ENCODE results near the gene MCHR1.
A peak's percentile ranks its signal among the peaks of the same experiment; 100 is the strongest.
"Not testable (repeated sequence)": the region's sequence is repeated elsewhere in the genome, so short reads cannot be mapped to it uniquely, and the experiment has no call there.

The MCHR1 gene, protein sequence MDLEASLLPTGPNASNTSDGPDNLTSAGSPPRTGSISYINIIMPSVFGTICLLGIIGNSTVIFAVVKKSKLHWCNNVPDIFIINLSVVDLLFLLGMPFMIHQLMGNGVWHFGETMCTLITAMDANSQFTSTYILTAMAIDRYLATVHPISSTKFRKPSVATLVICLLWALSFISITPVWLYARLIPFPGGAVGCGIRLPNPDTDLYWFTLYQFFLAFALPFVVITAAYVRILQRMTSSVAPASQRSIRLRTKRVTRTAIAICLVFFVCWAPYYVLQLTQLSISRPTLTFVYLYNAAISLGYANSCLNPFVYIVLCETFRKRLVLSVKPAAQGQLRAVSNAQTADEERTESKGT

DNA sequence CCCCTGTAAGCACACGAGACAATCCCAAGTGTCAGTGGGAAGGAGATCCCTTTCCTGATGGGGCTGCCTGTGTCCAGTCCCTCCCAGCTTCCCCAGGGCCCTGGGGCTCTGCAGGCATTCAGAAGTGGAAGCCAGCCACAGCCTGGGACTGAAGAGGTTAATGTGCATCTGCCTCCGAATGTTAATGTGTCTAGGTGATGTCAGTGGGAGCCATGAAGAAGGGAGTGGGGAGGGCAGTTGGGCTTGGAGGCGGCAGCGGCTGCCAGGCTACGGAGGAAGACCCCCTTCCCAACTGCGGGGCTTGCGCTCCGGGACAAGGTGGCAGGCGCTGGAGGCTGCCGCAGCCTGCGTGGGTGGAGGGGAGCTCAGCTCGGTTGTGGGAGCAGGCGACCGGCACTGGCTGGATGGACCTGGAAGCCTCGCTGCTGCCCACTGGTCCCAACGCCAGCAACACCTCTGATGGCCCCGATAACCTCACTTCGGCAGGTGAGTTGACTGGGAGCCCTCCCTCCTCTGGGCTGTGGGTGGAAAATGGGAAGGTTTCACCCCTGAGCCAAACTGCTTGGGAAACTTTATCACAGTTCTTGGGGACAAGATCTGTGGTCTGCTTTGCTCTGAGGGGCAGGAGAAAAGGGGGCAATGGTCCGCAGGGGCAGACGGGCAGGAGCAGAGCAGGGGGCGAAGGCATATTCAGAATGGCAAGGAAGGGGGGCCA, at the start of gene MCHR1:
MCHR1 (plus strand) TSS at position 236 of the 715 bp plus-strand sequence; CDS start at position 405, 169 bp downstream.
- DNase-seq = no peak

DNA sequence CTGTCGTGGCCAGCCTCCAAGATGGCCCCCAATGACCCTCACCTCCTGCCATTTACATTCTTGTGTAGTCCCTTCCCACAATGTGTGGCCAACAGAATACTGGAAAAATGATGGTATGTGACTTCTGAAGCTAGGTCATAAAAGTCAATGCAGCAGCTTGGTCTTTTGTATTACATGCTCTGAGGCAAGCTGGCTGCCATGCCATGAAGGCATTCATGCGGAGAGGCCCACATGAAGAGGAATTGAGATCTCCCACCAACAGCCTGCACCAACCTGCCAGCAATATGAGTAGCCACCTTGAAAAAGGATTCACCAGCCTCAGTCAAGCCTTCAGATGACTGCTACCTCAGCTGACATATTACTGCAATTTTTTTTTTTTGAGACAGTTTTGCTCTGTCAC, 47.4 kb upstream of the MCHR1 start:
- DNase-seq = peak; percentile 22

DNA sequence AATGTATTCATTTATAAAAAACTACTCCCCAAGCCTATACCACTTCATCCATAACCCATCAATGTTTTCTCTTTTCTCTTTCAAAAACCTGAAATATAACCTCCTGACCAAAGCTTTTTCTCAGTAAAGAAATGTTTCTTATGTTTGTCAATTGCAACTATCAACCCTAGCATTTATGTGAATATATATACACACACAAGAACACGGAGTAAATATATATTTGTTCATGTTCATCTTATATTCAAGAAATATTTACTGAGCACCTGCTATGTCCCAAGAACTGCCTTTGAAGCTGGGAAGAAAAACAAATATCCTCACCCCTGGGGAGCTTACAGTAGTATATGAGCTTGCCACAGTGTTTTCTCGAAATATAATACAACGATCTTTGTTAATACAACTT, 46.2 kb upstream of the MCHR1 start:
- no peak for DNase-seq

DNA sequence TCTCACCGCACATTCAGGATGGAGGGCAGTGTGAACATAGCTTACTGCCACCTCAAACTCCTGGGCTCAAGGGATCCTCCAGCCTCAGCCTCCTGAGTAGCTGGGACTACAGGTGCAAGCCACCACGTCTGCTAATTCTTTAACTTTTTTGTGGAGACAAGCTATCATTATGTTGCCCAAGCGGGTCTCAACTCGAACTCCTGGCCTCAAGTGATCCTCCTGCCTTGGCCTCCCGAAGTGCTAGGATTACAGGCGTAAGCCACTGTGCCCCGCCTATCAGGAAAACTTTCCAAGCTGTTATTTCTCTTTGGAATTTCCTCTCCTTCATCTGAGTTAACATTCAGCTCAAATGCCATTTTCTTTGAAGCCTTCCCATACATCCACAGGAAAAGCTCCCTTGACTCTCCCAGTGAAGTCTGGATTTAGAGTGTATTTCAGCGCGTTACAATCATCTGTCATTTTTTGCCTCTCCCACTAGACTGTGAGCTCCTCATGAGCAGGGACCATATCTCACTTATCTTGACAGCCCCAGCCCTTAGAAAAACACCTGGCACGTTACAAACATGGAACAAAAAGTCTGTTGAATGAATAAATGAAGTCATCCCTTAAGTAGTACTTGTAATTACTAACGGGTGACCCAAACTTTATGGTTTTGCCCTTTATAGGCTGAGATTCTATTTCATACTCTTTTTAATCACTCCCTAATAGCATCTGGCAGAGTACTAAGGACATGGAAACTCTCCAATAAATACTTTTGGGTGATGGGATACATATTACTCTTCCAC, 45.0 kb upstream of the MCHR1 start:
- no peak for DNase-seq

DNA sequence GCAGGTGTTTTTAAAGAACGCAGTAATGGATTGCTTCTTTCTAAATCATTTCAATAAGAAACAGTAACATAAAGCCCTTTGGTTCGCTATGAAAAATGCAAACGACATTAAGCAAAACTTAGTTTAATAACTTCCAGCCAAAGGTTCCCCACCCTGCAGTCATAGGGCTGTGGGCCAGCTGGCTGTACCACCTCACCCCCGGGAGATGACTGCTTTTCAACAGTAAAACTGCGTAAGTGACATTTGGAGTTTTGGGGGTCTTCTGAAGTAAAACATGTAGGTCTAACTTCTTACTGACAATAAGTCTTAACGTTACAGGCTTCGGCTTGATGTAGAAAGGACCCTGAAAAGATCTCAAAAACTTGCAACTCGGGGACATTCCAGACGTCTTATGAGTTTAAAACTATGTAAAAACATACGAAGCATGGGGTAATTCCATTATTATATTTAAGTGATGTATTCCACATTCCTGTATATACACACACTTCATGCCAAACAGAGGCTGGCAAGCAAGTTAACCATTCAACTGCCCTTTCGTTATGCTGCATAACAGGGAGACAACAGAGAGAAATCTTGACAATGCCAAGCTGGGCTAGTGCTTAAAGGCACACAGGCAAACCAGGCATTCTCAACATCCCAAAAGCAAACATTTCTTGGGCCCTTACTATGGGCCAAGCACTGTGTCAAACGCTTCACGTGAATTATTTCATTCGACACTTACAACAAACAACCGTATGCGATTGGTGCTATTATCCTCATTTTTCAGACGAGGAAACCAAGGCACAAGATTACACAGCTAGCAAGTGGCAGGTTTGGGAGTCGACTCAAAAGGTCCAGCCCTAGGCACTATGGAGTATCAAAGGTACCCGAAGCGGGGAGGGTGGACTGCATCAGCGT, 44.0 kb upstream of the MCHR1 start:
- DNase-seq = no peak

DNA sequence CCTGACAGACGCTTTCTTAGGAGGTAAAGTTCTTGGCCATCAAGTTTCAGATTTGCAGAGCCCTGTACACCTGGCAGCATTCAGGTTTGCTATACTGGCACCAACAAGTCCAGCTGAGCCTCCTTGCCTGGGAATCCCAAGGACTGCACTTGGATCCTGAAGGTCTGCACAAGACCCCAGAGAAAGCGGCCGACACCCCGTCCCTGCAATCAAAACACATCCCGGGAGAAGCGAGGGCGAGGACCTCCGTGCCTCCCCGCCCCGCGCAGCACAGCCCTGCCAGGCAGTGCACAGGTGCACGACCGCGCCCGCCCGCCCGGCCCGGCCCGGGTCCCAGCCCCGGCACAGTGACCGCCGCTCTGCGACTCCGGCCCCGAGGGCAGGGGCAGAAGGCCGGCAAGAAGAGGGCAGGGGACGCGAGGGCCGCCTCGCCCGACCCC, 43.3 kb upstream of the MCHR1 start:
- no peak for DNase-seq

DNA sequence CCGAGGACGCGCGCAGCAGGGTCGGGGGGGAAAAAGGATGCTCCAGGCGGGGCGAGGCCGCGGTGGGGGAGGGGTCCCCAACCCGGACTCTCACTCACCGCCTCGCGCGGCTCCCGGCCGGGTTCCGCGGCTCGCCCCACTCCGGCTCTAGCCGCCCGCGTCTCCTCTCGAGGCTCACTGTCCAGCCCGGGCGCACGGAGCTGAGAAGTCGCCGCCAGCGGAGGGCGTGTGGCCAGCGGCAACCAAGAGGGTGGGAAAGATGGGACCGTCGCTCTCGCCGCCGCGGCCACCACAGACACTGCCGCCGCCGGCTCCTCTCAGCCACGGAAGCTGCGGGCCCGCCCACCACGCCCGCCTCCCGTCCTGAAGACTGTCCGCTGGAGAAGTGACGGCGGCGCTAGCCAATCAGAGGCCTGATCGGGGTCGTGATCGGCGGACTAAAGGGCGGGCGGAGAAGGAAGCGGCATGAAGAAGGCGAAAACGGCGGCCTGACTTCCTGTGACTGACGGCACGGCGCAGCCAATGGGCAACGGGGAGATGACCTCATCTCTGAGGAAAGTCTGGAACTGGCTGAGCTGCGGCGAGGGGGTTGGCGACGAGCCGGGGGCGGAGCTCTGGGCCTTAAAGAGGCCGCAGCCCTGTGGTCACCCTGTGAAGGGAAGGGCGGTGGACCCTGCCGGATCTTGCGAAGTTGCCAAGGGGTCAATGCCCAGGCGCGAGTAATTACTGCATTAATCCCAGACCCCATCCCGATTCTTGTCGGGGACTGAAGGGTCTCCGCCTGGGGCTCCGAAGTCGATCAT, 42.7 kb upstream of the MCHR1 start, which contains the start of gene MRTFA:
MRTFA (minus strand) TSS at position 340 of the 803 bp plus-strand sequence.
- peak; percentile 100 for DNase-seq

DNA sequence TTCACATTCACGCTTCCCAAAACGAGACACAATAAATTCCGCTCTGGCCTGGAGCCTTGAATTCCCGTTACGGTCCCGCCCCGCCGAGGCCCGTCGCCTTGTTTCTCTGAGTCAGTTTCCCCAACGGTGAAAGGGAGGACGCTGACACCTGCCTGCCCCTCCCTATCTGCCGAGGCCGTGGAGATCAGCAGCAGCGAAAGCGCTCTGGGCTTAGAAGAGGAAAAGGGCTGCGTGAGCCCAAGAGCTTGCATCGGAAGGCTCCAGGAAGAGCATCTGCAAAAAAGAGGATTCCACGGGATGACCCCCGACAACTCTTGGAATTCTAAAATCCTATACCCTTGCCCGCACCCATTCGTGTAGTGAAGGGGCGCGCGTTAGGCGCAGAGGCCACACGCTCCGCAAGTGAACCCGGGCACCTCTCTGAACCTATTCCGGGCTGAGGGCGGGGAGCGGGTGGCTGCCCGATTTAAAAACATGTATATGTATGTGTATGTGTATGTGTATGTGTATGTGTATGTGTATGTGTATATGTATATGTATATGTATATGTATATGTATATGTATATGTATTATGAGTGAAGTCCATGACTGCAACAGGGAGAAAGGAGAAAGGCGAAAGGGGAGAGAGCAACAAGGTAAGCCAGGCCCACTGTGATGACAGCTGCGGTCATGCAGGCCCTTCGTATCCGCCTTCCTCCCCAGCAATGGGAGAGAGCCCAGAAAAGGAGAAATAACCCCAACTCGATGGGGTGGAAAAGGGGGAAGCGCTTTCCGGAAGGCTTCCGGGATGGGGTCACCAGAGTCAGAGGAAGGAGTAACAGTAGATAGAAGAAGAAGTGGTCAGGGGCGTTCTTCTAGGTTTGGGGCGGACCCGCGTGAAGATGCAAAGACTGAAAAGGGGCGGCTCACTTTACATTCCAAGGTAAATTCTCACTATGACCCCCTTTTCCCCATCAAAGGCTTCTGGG, 41.8 kb upstream of the MCHR1 start:
- DNase-seq = no peak

DNA sequence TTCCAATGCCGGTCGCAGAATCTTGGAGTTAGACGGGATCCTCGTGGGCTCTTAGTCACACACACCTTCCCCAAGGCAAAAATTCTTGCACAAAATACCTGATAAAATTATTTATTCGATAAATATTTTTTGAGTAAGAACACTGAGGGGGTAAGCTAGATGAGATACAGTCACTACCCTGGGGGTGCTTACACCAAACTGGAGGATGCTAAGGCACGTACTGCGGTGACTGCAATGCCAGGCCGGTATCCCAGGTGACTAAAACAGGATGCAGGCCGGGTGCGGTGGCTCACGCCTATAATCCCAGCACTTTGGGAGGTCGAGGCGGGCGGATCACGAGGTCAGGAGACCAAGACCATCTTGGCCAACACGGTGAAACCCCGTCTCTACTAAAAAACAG, 41.0 kb upstream of the MCHR1 start:
- DNase-seq = no peak

DNA sequence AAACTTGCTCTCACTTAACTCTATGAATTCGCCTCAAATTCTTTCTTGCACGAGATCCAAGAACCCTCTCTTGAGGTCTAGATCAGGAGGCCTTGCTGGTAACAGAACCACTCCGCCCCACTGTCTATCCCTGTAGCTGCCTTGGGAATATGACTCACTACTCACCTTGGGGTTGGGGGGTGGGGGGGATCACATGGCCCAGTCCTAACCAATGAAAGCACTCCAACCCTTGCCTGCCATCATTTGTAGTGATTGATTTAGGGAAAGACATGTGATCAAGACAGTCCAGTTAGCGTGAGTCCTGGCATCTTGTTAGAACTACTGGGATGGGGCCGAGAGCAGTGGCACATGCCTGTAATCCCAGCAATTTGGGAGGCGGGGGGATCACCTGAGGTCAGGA, 38.0 kb upstream of the MCHR1 start:
- no peak for DNase-seq

DNA sequence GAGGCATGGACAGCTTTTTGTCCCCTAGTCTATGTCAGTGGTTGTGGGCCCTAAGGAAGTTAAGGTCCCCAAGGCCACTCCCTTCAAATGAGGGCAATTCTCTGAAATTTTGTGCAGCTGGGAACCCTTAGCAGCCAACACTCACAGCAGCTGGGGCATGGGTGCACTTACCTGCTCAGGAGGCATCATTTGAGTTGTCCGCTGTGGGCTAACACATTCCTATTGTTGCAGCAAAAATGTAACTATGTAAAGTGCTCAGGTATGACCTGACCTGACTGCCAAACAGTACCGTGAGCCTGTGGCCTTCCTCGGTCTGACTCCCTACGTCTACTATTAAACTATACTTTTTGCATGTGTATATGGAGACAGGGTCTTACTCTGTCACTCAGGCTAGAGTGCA, 37.0 kb upstream of the MCHR1 start:
- no peak for DNase-seq

DNA sequence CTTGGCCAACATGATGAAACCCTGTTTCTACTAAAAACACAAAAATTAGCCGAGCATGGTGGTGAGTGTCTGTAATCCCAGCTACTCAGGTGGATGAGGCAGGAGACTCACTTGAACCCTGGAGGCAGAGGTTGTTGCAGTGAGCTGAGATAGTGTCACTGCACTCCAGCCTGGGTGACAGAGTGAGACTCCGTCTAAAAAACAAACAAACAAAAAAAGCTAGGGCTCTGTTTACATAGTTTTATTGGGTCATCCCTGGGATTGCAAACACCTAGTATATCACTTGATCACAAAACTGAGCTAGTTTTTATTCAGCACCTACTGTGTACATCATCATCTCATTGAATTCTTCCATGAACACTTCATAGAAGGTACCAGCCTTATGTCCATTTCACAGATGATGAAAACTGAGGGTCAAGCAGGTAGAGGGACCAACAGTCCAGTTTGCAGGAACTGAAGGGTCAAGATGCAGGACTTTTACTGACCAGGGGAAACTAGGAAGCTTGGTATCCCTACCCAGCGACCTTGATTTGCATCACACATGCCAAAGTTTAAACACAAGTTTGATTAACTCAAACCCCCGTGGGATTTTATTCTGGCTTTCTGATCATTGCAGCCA, 33.6 kb upstream of the MCHR1 start:
- no peak for DNase-seq

DNA sequence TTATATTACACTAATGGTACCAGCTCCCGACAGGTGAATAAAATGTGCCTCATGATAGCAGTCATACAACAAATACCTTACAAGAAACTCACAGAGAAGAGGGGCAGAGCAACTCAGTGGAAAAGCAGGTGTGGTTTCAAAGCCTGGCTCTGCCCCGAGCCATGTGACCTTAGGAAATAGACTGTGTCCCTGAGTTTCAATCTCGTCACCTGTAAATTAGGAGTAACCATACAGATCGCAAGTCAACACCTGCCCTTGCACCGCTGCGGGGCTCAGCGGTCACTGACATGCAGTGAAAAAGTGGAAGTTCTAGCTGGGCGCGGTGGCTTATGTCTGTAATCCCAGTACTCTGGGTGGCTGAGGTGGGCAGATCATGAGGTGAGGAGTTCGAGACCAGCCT, 30.9 kb upstream of the MCHR1 start:
- DNase-seq = no peak

DNA sequence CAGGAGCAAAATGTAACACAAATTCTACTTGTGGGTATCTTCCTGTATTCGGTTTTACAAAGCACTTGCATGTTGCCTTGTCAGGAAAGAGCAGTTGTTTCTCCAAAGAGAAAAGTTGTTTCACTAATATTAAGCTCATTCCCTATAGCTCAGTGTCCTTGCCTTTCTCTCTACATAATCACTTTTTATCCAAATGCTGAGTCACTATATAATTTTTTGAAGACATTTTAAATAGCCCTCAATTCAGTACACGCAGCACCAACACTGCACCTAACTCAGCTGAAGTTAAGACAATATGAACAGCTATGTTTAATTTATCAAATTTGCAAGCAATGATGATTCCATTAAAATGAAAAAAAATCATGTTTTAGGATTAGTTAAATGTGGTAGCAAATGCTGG, 28.2 kb upstream of the MCHR1 start:
- DNase-seq = no peak

DNA sequence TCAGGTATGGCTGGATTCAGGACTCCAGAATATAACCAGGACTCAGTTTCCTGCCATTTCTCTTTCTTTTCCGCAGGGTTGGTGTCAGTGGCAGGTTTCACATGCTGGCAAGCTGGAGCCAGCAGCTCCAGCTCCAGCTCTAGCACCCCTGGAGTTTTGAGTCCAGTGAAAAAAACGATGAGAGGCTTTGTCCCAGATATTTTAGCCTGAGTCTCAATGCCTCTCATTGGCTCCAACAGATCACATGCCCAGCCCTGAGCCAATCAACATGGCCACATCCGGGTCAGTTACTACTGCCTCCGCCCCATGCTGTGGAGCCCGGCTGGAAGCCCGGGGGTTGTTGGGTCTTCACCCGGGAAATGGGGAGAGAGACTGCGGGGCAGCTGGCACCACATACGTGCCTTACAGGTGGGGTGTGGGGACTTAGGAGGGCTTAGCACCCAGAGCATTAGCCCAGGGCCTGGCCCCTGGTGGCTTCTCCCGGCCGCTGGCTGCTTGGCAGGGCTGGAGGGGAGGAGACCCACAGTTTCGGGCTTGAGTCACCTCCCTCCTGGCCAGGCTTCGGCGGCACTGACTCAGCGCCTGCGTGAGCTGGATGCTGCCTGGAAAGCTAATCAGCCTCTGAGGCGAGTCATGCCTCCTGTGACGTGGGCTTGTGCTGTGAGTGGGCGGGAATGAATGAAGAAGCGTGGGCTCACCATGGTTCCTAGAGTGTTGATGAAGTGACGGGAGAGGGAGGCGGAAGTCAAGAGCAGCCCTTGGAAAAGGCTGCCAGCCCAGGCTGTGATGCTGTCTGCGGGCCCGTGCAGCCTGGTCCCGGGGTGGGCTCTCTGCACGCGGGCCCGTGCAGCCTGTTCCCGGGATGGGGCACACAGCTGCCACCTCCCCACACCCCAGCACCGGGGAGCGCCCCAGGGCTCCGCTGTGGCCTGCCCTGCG, 27.5 kb upstream of the MCHR1 start:
- DNase-seq = peak; percentile 96

DNA sequence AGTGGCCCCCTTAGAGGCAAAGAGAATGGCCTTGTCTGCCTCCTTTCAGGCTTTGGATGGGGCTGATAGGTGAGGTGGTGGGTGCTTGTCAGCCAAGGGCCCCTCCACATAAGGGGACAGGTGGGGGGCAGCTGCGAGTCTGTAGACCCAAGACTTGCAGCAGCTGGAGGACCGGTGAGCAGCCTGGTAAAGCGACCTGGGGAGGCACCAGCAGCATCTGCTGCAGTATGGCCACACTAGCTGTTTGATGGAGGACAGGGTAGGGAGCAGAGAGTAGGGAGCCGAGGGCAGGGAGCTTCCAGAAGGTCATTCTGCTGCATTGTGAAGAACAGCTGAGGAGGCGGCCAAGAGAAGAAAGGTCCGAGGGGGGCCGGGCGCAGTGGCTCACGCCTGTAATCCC, 25.9 kb upstream of the MCHR1 start:
- no peak for DNase-seq

DNA sequence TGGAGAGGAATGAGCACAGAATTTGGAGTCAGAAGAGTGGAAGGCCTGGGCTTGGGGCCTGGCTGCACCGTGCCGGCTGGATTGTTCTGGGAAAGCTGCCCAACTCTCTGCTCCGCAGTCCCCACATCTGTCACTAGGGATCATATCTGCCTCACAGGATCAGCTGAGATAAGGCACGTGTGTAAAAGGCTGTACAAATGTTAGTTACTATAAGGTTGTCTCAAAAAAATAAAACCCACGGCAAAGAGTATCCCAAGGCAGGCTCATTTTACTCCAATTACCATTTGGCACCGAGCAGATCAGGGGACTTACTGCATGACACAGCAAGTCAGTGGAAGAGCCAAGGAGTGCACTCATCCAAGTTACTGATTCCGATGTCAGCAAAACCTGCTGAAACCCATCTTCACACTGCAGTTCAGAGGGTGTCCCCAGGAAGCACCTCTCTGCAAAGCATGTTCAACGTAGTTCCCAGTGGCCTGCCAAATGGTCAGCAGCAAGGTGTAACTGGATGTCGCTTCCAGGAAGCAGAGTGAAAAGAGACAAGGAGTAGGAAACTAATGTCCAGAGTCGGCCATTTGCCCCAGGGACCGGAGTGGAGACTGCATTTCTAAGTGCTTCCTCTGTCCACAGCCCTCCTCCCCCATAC, 24.6 kb upstream of the MCHR1 start:
- peak; percentile 34 for DNase-seq

DNA sequence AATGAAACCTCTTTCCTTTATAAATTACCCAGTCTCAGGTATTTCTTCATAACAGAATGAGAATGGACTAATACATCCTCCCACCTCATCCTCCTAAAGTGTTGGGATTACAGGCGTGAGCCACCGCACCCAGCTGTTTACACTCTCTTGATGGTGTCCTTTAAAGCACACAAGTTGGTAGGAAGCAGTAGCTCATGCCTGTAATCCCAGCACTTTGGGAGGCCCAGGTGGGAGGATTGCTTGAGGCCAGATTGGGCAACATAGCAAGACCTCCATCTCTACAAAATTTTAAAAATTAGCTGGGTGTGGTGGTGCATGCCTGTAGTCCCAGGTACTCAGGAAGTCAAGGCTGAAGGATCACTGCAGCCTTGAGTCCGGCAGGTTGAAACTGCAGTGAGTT, 23.3 kb upstream of the MCHR1 start:
- DNase-seq = not testable (repeated sequence)

Measured in kidney glomerular epithelial cell (primary cell).